NCI-H510A (cell line): Measurements from ENCODE around the gene ITGAE.

Source experiments
- DNase-seq: peaks from one replicate; lab custom pipeline; 2025; lab: John Stamatoyannopoulos, UW

ITGAE gene

GRCh38 chr17:3818786-3819185, 17.8 kb upstream of the ITGAE start:
- DNase-seq, result no peak

GRCh38 chr17:3817851-3818605, 17.0 kb upstream of the ITGAE start:
- no peak for DNase-seq

GRCh38 chr17:3815925-3816324, 14.9 kb upstream of the ITGAE start:
- no peak for DNase-seq

GRCh38 chr17:3815122-3815521, 14.1 kb upstream of the ITGAE start:
- no peak for DNase-seq

GRCh38 chr17:3814361-3814760, 13.4 kb upstream of the ITGAE start:
- no peak for DNase-seq

GRCh38 chr17:3813171-3813570, 12.2 kb upstream of the ITGAE start:
- no peak for DNase-seq

- DNase-seq, result no peak
Observed at GRCh38 chr17:3812771-3813170, 11.8 kb upstream of the ITGAE start.

GRCh38 chr17:3812284-3812683, 11.3 kb upstream of the ITGAE start:
- DNase-seq, result no peak

GRCh38 chr17:3810019-3810418, 9.0 kb upstream of the ITGAE start:
- DNase-seq, result no peak

- DNase-seq, result no peak
Observed at GRCh38 chr17:3809135-3809534, 8.1 kb upstream of the ITGAE start.

GRCh38 chr17:3808701-3809100, 7.7 kb upstream of the ITGAE start:
- DNase-seq, result no peak

- DNase-seq, result no peak
Observed at GRCh38 chr17:3805581-3805980, 4.6 kb upstream of the ITGAE start.

- DNase-seq, result no peak
Observed at GRCh38 chr17:3804503-3804931, 3.5 kb upstream of the ITGAE start.

- DNase-seq, result no peak
Observed at GRCh38 chr17:3803308-3803640, 2.3 kb upstream of the ITGAE start.

- DNase-seq, result no peak
Observed at GRCh38 chr17:3802461-3803307, 1.7 kb upstream of the ITGAE start.

- no peak for DNase-seq
Observed at GRCh38 chr17:3801792-3802191, 804 bp upstream of the ITGAE start.

GRCh38 chr17:3801347-3801746, 359 bp upstream of the ITGAE start:
- no peak for DNase-seq

- DNase-seq, result no peak
Observed at GRCh38 chr17:3799181-3799945, 1.6 kb downstream of the ITGAE start.

- DNase-seq, result no peak
Observed at GRCh38 chr17:3798273-3799180, 2.5 kb downstream of the ITGAE start.

- DNase-seq, result no peak
Observed at GRCh38 chr17:3796822-3797170, 4.2 kb downstream of the ITGAE start.

- no peak for DNase-seq
Observed at GRCh38 chr17:3796110-3796821, 4.7 kb downstream of the ITGAE start.
